T-helper 9 cell (primary cell): ENCODE data around the gene CHCT1.
A peak's percentile ranks its signal among the peaks of the same experiment; 100 is the strongest.
"Not testable (repeated sequence)": the region's sequence is repeated elsewhere in the genome, so short reads cannot be mapped to it uniquely, and the experiment has no call there.

Experiments used
- DNase-seq: peaks from one replicate; pipeline ENCODE4 v3.0.0-alpha.2; 2020

The CHCT1 gene

GRCh38 chr17:60401819-60402218 lies 20.5 kb upstream of the CHCT1 start:
- DNase-seq, result no peak

GRCh38 chr17:60403523-60403810 lies 18.8 kb upstream of the CHCT1 start:
- no peak for DNase-seq

- no peak for DNase-seq
Measured at GRCh38 chr17:60403962-60404361, 18.3 kb upstream of the CHCT1 start.

- DNase-seq, result no peak
Measured at GRCh38 chr17:60406887-60407286, 15.4 kb upstream of the CHCT1 start.

- DNase-seq, result no peak
Measured at GRCh38 chr17:60410001-60410400, 12.3 kb upstream of the CHCT1 start.

- DNase-seq, result no peak
Measured at GRCh38 chr17:60412701-60413100, 9.6 kb upstream of the CHCT1 start.

DNA sequence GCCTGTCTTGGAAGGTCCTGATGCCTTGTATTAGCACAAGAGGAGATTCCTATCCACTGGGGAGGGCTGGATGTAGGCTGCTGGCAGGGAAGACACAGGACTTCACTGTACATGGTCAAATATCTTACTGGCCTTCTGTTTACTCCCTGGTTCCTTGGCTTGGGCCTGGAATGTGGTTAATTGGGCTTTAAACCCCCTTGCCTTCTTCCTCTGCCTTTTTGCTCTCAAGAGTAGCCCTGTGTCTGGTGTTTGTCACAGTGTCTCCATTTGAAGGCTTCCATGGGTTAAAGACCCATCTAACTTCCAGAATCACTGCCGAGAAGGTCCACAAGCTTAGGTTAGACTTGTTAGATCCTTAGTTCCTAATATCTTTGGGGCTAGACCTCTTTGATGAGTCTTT lies 7.1 kb upstream of the CHCT1 start:
- DNase-seq, result no peak

DNA sequence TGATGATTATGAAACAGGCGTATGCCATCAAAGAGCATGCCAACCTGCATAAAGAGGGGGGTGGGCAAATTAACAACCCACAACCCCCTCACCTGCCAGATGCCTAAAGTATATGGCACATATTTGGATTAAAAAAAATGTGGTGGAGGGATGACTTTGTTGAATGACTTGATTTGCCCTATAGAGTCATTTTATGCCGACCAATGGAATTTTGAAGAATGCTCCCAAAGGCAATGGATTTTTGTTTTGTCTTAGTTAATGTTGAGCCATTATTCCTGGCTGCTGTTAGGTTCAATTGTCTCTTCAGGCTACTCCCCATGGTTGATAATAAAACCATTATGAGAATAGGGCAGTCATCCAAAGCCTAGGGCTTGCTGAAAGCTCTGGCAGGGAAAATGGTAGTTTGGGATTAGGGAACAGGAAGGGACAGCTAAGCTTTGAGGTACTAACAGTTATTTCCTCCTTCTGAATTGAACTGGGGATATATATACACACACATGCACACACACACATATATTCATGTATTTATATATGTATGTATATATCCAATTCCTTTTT lies 5.8 kb upstream of the CHCT1 start:
- DNase-seq, result no peak

GRCh38 chr17:60419003-60419402 lies 3.3 kb upstream of the CHCT1 start:
- not testable (repeated sequence) for DNase-seq

DNA sequence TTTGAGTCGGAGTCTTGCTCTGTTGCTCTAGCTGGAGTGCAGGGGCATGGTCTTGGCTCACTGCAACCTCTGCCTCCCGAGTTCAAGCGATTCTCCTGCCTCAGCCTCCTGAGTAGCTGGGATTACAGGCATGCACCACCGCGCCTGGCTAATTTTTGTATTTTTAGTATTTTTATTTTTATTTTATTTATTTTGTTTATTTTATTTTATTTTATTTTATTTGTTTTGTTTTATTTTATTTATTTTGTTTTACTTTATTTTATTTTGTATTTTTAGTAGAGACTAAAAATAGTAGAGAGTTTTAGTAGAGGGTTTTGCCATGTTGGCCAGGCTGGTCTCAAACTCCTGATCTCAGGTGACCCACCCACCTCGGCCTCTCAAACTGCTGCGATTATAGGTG lies 2.4 kb upstream of the CHCT1 start:
- DNase-seq, result not testable (repeated sequence)

GRCh38 chr17:60421273-60422161 lies 772 bp upstream of the CHCT1 start:
- peak; percentile 59 for DNase-seq

DNA sequence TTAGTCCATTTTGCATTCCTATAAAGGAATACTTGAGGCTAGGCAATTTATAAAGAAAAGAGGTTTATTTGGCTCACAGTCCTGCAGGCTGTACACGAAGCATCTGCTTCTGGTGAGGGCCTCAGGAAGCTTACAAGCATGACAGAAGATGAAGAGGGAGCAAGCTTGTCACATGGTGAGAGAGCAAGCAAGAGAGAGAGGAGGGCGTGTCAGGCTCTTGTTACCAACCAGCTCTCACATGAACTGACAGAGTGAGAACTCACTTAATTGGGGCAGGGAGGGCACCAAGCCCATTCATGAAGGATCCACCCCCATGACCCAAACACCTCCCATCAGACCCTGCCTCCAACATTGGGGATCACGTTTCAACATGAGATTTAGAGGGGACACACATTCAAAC lies 1.6 kb downstream of the CHCT1 start:
- no peak for DNase-seq

- DNase-seq, result no peak
Measured at GRCh38 chr17:60425626-60426025, 3.3 kb downstream of the CHCT1 start.

- DNase-seq, result no peak
Measured at GRCh38 chr17:60426596-60426995, 4.3 kb downstream of the CHCT1 start.

DNA sequence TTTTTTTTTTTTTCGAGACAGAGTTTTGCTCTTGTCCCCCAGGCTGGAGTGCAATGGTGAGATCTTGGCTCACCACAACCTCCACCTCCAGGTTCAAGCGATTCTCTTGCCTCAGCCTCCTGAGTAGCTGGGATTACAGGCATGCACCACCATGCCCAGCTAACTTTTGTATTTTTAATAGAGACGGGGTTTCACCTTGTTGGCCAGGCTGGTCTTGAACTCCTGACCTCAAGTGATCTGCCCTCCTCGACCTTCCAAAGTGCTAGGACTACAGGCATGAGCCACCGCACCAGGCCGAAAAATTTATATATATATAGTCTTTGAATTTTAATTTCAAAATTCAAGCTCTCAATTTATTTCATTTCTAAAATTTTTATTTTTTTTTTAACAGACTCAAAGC lies 6.2 kb downstream of the CHCT1 start:
- not testable (repeated sequence) for DNase-seq

GRCh38 chr17:60430561-60430960 lies 8.3 kb downstream of the CHCT1 start:
- DNase-seq, result not testable (repeated sequence)

GRCh38 chr17:60433021-60433997 lies 11.0 kb downstream of the CHCT1 start:
- DNase-seq, result not testable (repeated sequence)

DNA sequence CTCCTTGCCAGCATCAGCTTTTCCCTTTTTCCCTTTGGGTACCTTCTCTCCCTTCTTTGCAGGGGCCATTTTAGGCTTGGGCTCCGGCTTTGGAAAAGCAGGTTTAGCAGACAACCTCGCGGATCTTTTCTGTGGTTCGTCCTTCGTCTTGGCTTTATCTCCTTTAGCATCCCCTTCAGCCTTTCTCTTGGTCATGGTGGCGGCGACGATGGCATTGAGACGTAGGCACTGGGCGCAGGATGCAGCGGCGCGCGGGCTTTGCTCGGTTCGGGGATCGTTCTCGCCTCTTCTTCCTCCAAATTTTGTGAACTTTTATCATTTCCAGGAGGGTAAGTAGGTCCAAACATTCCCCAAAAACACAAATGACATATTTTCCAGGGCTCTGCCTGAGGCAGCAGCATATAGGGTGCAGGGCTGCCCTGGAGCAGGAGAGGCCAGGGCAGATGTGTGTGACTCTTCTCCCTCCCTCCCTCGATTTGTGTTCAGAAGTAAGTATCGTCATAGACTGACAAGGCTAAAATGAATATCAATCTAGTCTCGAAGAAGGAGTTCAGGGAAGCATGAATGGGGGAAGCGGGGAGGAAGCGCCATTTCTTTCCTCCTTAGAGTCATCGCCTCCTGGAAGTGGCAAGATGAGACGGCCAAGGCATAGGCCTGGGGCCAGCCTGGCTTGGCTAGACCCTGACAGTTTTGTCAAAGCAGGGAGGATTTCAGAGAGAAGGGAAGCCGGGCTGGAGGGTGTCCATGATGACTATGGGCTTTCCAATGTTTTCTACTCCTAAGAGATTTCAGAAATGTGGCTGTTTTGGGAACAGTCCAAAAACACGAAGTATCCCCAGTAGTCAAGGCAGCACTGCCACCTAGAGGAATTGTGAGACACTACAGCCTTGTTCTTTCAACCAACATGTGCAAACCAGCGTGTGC lies 13.2 kb downstream of the CHCT1 start:
- peak; percentile 39 for DNase-seq

GRCh38 chr17:60436676-60437075 lies 14.4 kb downstream of the CHCT1 start:
- DNase-seq, result no peak

GRCh38 chr17:60439501-60439900 lies 17.2 kb downstream of the CHCT1 start:
- no peak for DNase-seq

- no peak for DNase-seq
Measured at GRCh38 chr17:60442271-60443173, 20.2 kb downstream of the CHCT1 start.
